Measurements from ENCODE around the gene PLK1.
A peak's percentile ranks its signal among the peaks of the same experiment; 100 is the strongest.

Gene PLK1

GRCh38 chr16:23673971-23674614 is 4.6 kb upstream of the PLK1 start:
- Histone ChIP-seq H3K79me1 (ENCODE audit: low read length) (peaks cover 1% of the 10 kb centered on the region), H3K4me1 (ENCODE audit: control insufficient read depth in 1 of 2, insufficient read depth in 2 of 2, low read length in 2 of 2) (no peaks in the 10 kb centered on the region), H3K36me3 (ENCODE audit: control insufficient read depth in 1 of 2, insufficient read depth in 2 of 2, low read length in 2 of 2) (peaks cover 19 to 39% of the 10 kb centered on the region in 2 experiments), H2AK5ac (ENCODE audit: low read length) (no peak overlapping the region), H2AFZ (ENCODE audit: insufficient read depth, low read length, poor library complexity) (no peak overlapping the region), H3K4ac (ENCODE audit: low read depth, low read length) (no peak overlapping the region), H3K18ac (ENCODE audit: low read length) (no peak overlapping the region), H3K14ac (ENCODE audit: low read length) (no peak overlapping the region), H3K23ac (ENCODE audit: low read length) (no peak overlapping the region), H3K9me3 (ENCODE audit: insufficient read depth, low read depth, low read length) (no peaks in the 10 kb centered on the region), H3K9ac (ENCODE audit: low read length) (no peak overlapping the region), H3K27ac (ENCODE audit: low read depth, low read length) (no peak overlapping the region), H2BK12ac (ENCODE audit: low read length) (no peak overlapping the region), H3K4me3 (ENCODE audit: low read depth, low read length) (no peak overlapping the region), H3K79me2 (ENCODE audit: control insufficient read depth, insufficient read depth, low read length, poor library complexity) (peaks cover 4% of the 10 kb centered on the region), H4K8ac (ENCODE audit: low read depth, low read length) (no peak overlapping the region), H3K4me2 (ENCODE audit: low read length) (no peak overlapping the region), H2BK120ac (ENCODE audit: insufficient read depth, low read length, poor library complexity) (no peak overlapping the region), H4K91ac (ENCODE audit: low read depth, low read length) (no peak overlapping the region), H3K27me3 (ENCODE audit: insufficient read depth, low read length) (no peaks in the 10 kb centered on the region), H4K12ac (ENCODE audit: low read depth, low read length) (no peak overlapping the region), H2BK5ac (ENCODE audit: low read depth, low read length, poor library complexity) (no peak overlapping the region)
- no peak for DNase-seq
- WGBS (ENCODE audit: extremely low coverage, insufficient coverage, insufficient read length), result no CpG with 5 or more reads among the region's 8 CpGs

- no CpG with 5 or more reads among the region's 2 CpGs for WGBS (ENCODE audit: extremely low coverage, insufficient coverage, insufficient read length)
- H3K79me2 ChIP-seq (ENCODE audit: control insufficient read depth, insufficient read depth, low read length, poor library complexity), result peaks cover 16% of the 10 kb centered on the region
- peaks cover 7 to 11% of the 10 kb centered on the region in 2 experiments for H3K4me1 ChIP-seq (ENCODE audit: control insufficient read depth in 1 of 2, insufficient read depth in 2 of 2, low read length in 2 of 2)
- no peak overlapping the region for H3K4ac ChIP-seq (ENCODE audit: low read depth, low read length)
- no peak overlapping the region for H2BK5ac ChIP-seq (ENCODE audit: low read depth, low read length, poor library complexity)
- no peak overlapping the region for H4K8ac ChIP-seq (ENCODE audit: low read depth, low read length)
- peaks cover 17 to 34% of the 10 kb centered on the region in 2 experiments for H3K36me3 ChIP-seq (ENCODE audit: control insufficient read depth in 1 of 2, insufficient read depth in 2 of 2, low read length in 2 of 2)
- no peak overlapping the region for H2BK120ac ChIP-seq (ENCODE audit: insufficient read depth, low read length, poor library complexity)
- H4K12ac ChIP-seq (ENCODE audit: low read depth, low read length), result no peak overlapping the region
- DNase-seq, result no peak
- peaks cover 8% of the 10 kb centered on the region for H3K79me1 ChIP-seq (ENCODE audit: low read length)
- H3K14ac ChIP-seq (ENCODE audit: low read length), result no peak overlapping the region
- H2BK12ac ChIP-seq (ENCODE audit: low read length), result no peak overlapping the region
- no peak overlapping the region for H2AK5ac ChIP-seq (ENCODE audit: low read length)
- no peaks in the 10 kb centered on the region for H3K27me3 ChIP-seq (ENCODE audit: insufficient read depth, low read length)
- H2AFZ ChIP-seq (ENCODE audit: insufficient read depth, low read length, poor library complexity), result no peak overlapping the region
- no peak overlapping the region for H3K18ac ChIP-seq (ENCODE audit: low read length)
- H3K23ac ChIP-seq (ENCODE audit: low read length), result no peak overlapping the region
- no peak overlapping the region for H4K91ac ChIP-seq (ENCODE audit: low read depth, low read length)
- no peak overlapping the region for H3K4me2 ChIP-seq (ENCODE audit: low read length)
- no peaks in the 10 kb centered on the region for H3K9me3 ChIP-seq (ENCODE audit: insufficient read depth, low read depth, low read length)
- no peak overlapping the region for H3K27ac ChIP-seq (ENCODE audit: low read depth, low read length)
- H3K4me3 ChIP-seq (ENCODE audit: low read depth, low read length), result no peak overlapping the region
- peak overlapping the region; percentile 24 for H3K9ac ChIP-seq (ENCODE audit: low read length)
These were observed 1.7 kb upstream of the PLK1 start for GRCh38 chr16:23676924-23677480.

- Histone ChIP-seq H3K14ac (ENCODE audit: low read length) (peak overlapping the region; percentile 56), H3K9me3 (ENCODE audit: insufficient read depth, low read depth, low read length) (no peaks in the 10 kb centered on the region), H3K4ac (ENCODE audit: low read depth, low read length) (peak overlapping the region; percentile 98), H3K27ac (ENCODE audit: low read depth, low read length) (no peak overlapping the region), H3K23ac (ENCODE audit: low read length) (no peak overlapping the region), H3K79me1 (ENCODE audit: low read length) (peaks cover 8% of the 10 kb centered on the region), H3K79me2 (ENCODE audit: control insufficient read depth, insufficient read depth, low read length, poor library complexity) (peaks cover 16% of the 10 kb centered on the region), H2BK5ac (ENCODE audit: low read depth, low read length, poor library complexity) (peak overlapping the region; percentile 35), H4K12ac (ENCODE audit: low read depth, low read length) (peak overlapping the region; percentile 24), H2AK5ac (ENCODE audit: low read length) (peak overlapping the region; percentile 32), H3K18ac (ENCODE audit: low read length) (peak overlapping the region; percentile 47), H2BK12ac (ENCODE audit: low read length) (no peak overlapping the region), H3K4me3 (ENCODE audit: low read depth, low read length) (peak overlapping the region; percentile 88), H4K8ac (ENCODE audit: low read depth, low read length) (peak overlapping the region; percentile 10), H3K9ac (ENCODE audit: low read length) (peak overlapping the region; percentile 83), H4K91ac (ENCODE audit: low read depth, low read length) (peak overlapping the region; percentile 78), H2AFZ (ENCODE audit: insufficient read depth, low read length, poor library complexity) (peak overlapping the region; percentile 15), H2BK120ac (ENCODE audit: insufficient read depth, low read length, poor library complexity) (peak overlapping the region; percentile 67), H3K4me1 (ENCODE audit: control insufficient read depth in 1 of 2, insufficient read depth in 2 of 2, low read length in 2 of 2) (peaks cover 7 to 11% of the 10 kb centered on the region in 2 experiments), H3K27me3 (ENCODE audit: insufficient read depth, low read length) (no peaks in the 10 kb centered on the region), H3K36me3 (ENCODE audit: control insufficient read depth in 1 of 2, insufficient read depth in 2 of 2, low read length in 2 of 2) (peaks cover 26 to 43% of the 10 kb centered on the region in 2 experiments), H3K4me2 (ENCODE audit: low read length) (peak overlapping the region; percentile 90)
- WGBS (ENCODE audit: extremely low coverage, insufficient coverage, insufficient read length), result no CpG with 5 or more reads among the region's 24 CpGs
- peak in 1 of 2 donors; percentile 35 for DNase-seq
These were observed 741 bp downstream of the PLK1 start for GRCh38 chr16:23679274-23679985.

GRCh38 chr16:23679986-23680336 is 1.3 kb downstream of the PLK1 start:
- Histone ChIP-seq H3K9ac (ENCODE audit: low read length) (peak overlapping the region; percentile 45), H2BK12ac (ENCODE audit: low read length) (no peak overlapping the region), H3K9me3 (ENCODE audit: insufficient read depth, low read depth, low read length) (no peaks in the 10 kb centered on the region), H3K79me1 (ENCODE audit: low read length) (peaks cover 8% of the 10 kb centered on the region), H3K4ac (ENCODE audit: low read depth, low read length) (peak overlapping the region; percentile 98), H3K4me3 (ENCODE audit: low read depth, low read length) (peak overlapping the region; percentile 88), H2AK5ac (ENCODE audit: low read length) (no peak overlapping the region), H3K36me3 (ENCODE audit: control insufficient read depth in 1 of 2, insufficient read depth in 2 of 2, low read length in 2 of 2) (peaks cover 26 to 45% of the 10 kb centered on the region in 2 experiments), H3K14ac (ENCODE audit: low read length) (no peak overlapping the region), H3K23ac (ENCODE audit: low read length) (no peak overlapping the region), H2BK120ac (ENCODE audit: insufficient read depth, low read length, poor library complexity) (no peak overlapping the region), H4K8ac (ENCODE audit: low read depth, low read length) (no peak overlapping the region), H4K12ac (ENCODE audit: low read depth, low read length) (no peak overlapping the region), H4K91ac (ENCODE audit: low read depth, low read length) (no peak overlapping the region), H3K27me3 (ENCODE audit: insufficient read depth, low read length) (no peaks in the 10 kb centered on the region), H3K79me2 (ENCODE audit: control insufficient read depth, insufficient read depth, low read length, poor library complexity) (peaks cover 16% of the 10 kb centered on the region), H3K4me1 (ENCODE audit: control insufficient read depth in 1 of 2, insufficient read depth in 2 of 2, low read length in 2 of 2) (peaks cover 7 to 11% of the 10 kb centered on the region in 2 experiments), H3K27ac (ENCODE audit: low read depth, low read length) (no peak overlapping the region), H3K4me2 (ENCODE audit: low read length) (peak overlapping the region; percentile 90), H3K18ac (ENCODE audit: low read length) (no peak overlapping the region), H2AFZ (ENCODE audit: insufficient read depth, low read length, poor library complexity) (no peak overlapping the region), H2BK5ac (ENCODE audit: low read depth, low read length, poor library complexity) (no peak overlapping the region)
- no peak for DNase-seq
- WGBS (ENCODE audit: extremely low coverage, insufficient coverage, insufficient read length), result no CpG with 5 or more reads among the region's 6 CpGs

Data from trophoblast cell (in vitro differentiated cells and primary cell).